H9 (cell line): Measurements from ENCODE around the gene TMEM183A. TPM values are rescaled to one million over a fixed set of nuclear protein-coding genes. Genes with fewer than 3 reads are reported as not detected.

Source experiments
- DNase-seq: peaks from one replicate; pipeline ENCODE4 v3.0.0-alpha.2; 2017
- H2AFZ ChIP-seq: one replicate; pipeline ENCODE4 v1.6.1; 2013; ENCODE audit warnings: mild to moderate bottlenecking, low read length, control low read depth, moderate library complexity
- H2AK5ac ChIP-seq: 2 replicates; pipeline ENCODE4 v1.6.1; 2013; ENCODE audit warnings: low read length, control low read depth, mixed read lengths; ENCODE audit not compliant: insufficient read length
- H2BK120ac ChIP-seq: one replicate; pipeline ENCODE4 v1.6.1; 2013; ENCODE audit warnings: low read depth, mild to moderate bottlenecking, low read length, control low read depth, inconsistent platforms; ENCODE audit not compliant: poor library complexity, severe bottlenecking
- H2BK12ac ChIP-seq: 2 replicates; pipeline ENCODE4 v1.6.1; 2013; ENCODE audit warnings: low read length, control low read depth, mixed read lengths, low read depth; ENCODE audit not compliant: insufficient read length
- H2BK15ac ChIP-seq: 2 replicates; pipeline ENCODE4 v1.6.1; 2013; ENCODE audit warnings: low read depth, low read length, control low read depth
- H2BK20ac ChIP-seq: one replicate; pipeline ENCODE4 v1.6.1; 2013; ENCODE audit warnings: low read depth, mild to moderate bottlenecking, low read length, control low read depth, inconsistent platforms; ENCODE audit not compliant: poor library complexity, severe bottlenecking
- H2BK5ac ChIP-seq: 2 replicates; pipeline ENCODE4 v1.6.1; 2013; ENCODE audit warnings: low read length, control low read depth, mixed read lengths; ENCODE audit not compliant: insufficient read length
- H3K14ac ChIP-seq: 2 replicates; pipeline ENCODE4 v1.6.1; 2013; ENCODE audit warnings: low read length, control low read depth; ENCODE audit not compliant: insufficient read depth
- H3K18ac ChIP-seq: 2 replicates; pipeline ENCODE4 v1.6.1; 2013; ENCODE audit warnings: low read depth, mild to moderate bottlenecking, mixed read lengths, low read length, control low read depth; ENCODE audit not compliant: insufficient read length
- H3K23ac ChIP-seq: 2 replicates; pipeline ENCODE4 v1.6.1; 2013; ENCODE audit warnings: low read length, control low read depth, mixed read lengths, low read depth; ENCODE audit not compliant: insufficient read length
- H3K23me2 ChIP-seq: 2 replicates; pipeline ENCODE4 v1.6.1; 2013; ENCODE audit warnings: low read depth, mild to moderate bottlenecking, mixed read lengths, low read length, control low read depth; ENCODE audit not compliant: insufficient read length, poor library complexity, severe bottlenecking
- H3K27ac ChIP-seq: 2 replicates; pipeline ENCODE4 v1.5.1; 2013; ENCODE audit warnings: low read length, control low read depth, mixed read lengths, low read depth; ENCODE audit not compliant: insufficient read length
- H3K27me3 ChIP-seq: 2 replicates; pipeline ENCODE4 v1.6.1; 2013; ENCODE audit warnings: low read length, control low read depth, inconsistent platforms; ENCODE audit not compliant: insufficient read depth
- H3K4ac ChIP-seq: 2 replicates; pipeline ENCODE4 v1.6.1; 2013; ENCODE audit warnings: low read depth, mild to moderate bottlenecking, control low read depth, inconsistent platforms, low read length, moderate library complexity
- H3K4me1 ChIP-seq: 2 replicates; pipeline ENCODE4 v1.6.1; 2013; ENCODE audit warnings: low read length, control low read depth, inconsistent platforms; ENCODE audit not compliant: insufficient read depth
- H3K4me2 ChIP-seq: 2 replicates; pipeline ENCODE4 v1.6.1; 2013; ENCODE audit warnings: low read length, control low read depth, mixed read lengths; ENCODE audit not compliant: insufficient read length, insufficient read depth
- H3K56ac ChIP-seq: 2 replicates; pipeline ENCODE4 v1.6.1; 2013; ENCODE audit warnings: low read depth, mild to moderate bottlenecking, mixed read lengths, low read length, control low read depth; ENCODE audit not compliant: insufficient read length
- H3K79me1 ChIP-seq: 2 replicates; pipeline ENCODE4 v1.6.1; 2013; ENCODE audit warnings: low read depth, mild to moderate bottlenecking, moderate library complexity, low read length, control low read depth, inconsistent platforms; ENCODE audit not compliant: insufficient read depth, poor library complexity, severe bottlenecking
- H3K79me2 ChIP-seq: 2 replicates; pipeline ENCODE4 v1.6.1; 2013; ENCODE audit warnings: low read length, control low read depth, inconsistent platforms; ENCODE audit not compliant: insufficient read depth
- H3K9ac ChIP-seq: 2 replicates; pipeline ENCODE4 v1.6.1; 2013; ENCODE audit warnings: low read length, control low read depth, mixed read lengths; ENCODE audit not compliant: insufficient read length; ENCODE audit errors: extremely low read depth
- H3K9me3 ChIP-seq: one replicate; pipeline ENCODE4 v1.6.1; 2013; ENCODE audit warnings: low read depth, low read length, inconsistent platforms; ENCODE audit not compliant: control insufficient read depth
- H3T11ph ChIP-seq: one replicate; pipeline ENCODE4 v1.6.1; 2013; ENCODE audit warnings: mild to moderate bottlenecking, low read length, control low read depth, inconsistent platforms
- H4K20me1 ChIP-seq: one replicate; pipeline ENCODE4 v1.6.1; 2013; ENCODE audit not compliant: control insufficient read depth, insufficient read length, insufficient read depth
- H4K5ac ChIP-seq: 2 replicates; pipeline ENCODE4 v1.6.1; 2013; ENCODE audit warnings: low read depth, mild to moderate bottlenecking, mixed read lengths, low read length, control low read depth; ENCODE audit not compliant: insufficient read length
- H4K8ac ChIP-seq: replicated peaks from 2 replicates; pipeline ENCODE4 v1.6.1; 2013; ENCODE audit warnings: low read length, control low read depth, mixed read lengths, low read depth; ENCODE audit not compliant: insufficient read length
- H4K91ac ChIP-seq: 2 replicates; pipeline ENCODE4 v1.6.1; 2013; ENCODE audit warnings: low read depth, mild to moderate bottlenecking, moderate library complexity, mixed read lengths, low read length, control low read depth; ENCODE audit not compliant: insufficient read length
- H3K27ac Mint-ChIP-seq, 3 experiments: 2 replicates in 2 of 3; 3 replicates in 1 of 3; pipeline ENCODE4 v1.8.0; 2020 to 2021; ENCODE audit warnings: mixed read lengths in 3 of 3, mild to moderate bottlenecking in 1 of 3, moderate library complexity in 1 of 3
- H3K27me3 Mint-ChIP-seq: 2 replicates; pipeline ENCODE4 v1.8.0; 2021; ENCODE audit warnings: low read depth, mild to moderate bottlenecking, moderate library complexity, mixed read lengths
- H3K36me3 Mint-ChIP-seq, 3 experiments: 2 replicates in 2 of 3; 3 replicates in 1 of 3; pipeline ENCODE4 v1.8.0; 2020 to 2021; ENCODE audit warnings: low read depth in 3 of 3, mixed read lengths in 3 of 3; ENCODE audit not compliant: insufficient read depth in 1 of 3
- H3K4me1 Mint-ChIP-seq, 2 experiments: 2 replicates each; pipeline ENCODE4 v1.8.0; 2020; ENCODE audit warnings: mixed read lengths in 2 of 2
- H3K4me3 Mint-ChIP-seq, 2 experiments: 2 replicates in 1 of 2; 3 replicates in 1 of 2; pipeline ENCODE4 v1.8.0; 2020 to 2021; ENCODE audit warnings: mild to moderate bottlenecking in 2 of 2, mixed read lengths in 2 of 2, moderate library complexity in 1 of 2
- H3K9me3 Mint-ChIP-seq, 2 experiments: 2 replicates in 1 of 2; 3 replicates in 1 of 2; pipeline ENCODE4 v1.8.0; 2020; ENCODE audit warnings: mild to moderate bottlenecking in 2 of 2, mixed read lengths in 2 of 2, moderate library complexity in 1 of 2
- CTCF ChIP-seq: fragments of 200-600 bp; sonication (generic); conservative IDR thresholded peaks from 3 replicates; pipeline ENCODE4 v1.8.0; 2021; ENCODE audit warnings: antibody characterized with exemption, mild to moderate bottlenecking
- WGBS: extraction: QIAGEN DNeasy Blood & Tissue Kit; methylation state at CpG from one replicate; pipeline ENCODE4 v1.1.7; 2013; ENCODE audit warnings: missing lambda C conversion rate, low lambda C conversion rate, mixed read lengths; ENCODE audit not compliant: insufficient read length; ENCODE audit errors: extremely low coverage; 5-methylcytosine and 5-hydroxymethylcytosine counted together
- total RNA-seq: library from RNA; stranded (reverse); gene quantifications from 2 replicates; pipeline ENCODE4 v1.2.1, GENCODE V29; 2021

Gene TMEM183A
- total RNA-seq, 1 experiment from 2014 or later: 93.4 TPM

GRCh38 chr1:203049077-203049476 is 41.9 kb downstream of the TMEM183A start:
- Histone ChIP-seq H2BK5ac (no peak overlapping the region), H4K5ac (no peak overlapping the region), H3T11ph (no peak overlapping the region), H3K56ac (no peak overlapping the region), H4K20me1 (no peaks in the 10 kb centered on the region), H4K91ac (no peak overlapping the region), H3K18ac (no peak overlapping the region), H3K79me1 (no peaks in the 10 kb centered on the region), H3K4me1 (no peaks in the 10 kb centered on the region; the same call in 1 of the 2 replicates), H2BK12ac (no peak overlapping the region), H3K27me3 (no peaks in the 10 kb centered on the region), H2AK5ac (no peak overlapping the region), H3K9me3 (no peaks in the 10 kb centered on the region), H3K79me2 (no peaks in the 10 kb centered on the region), H3K27ac (no peak overlapping the region), H3K23me2 (no peaks in the 10 kb centered on the region), H2AFZ (no peak overlapping the region), H3K4ac (no peak overlapping the region), H2BK20ac (no peak overlapping the region), H3K23ac (no peak overlapping the region), H3K4me2 (no peak overlapping the region), H3K9ac (no peak overlapping the region), H3K14ac (no peak overlapping the region), H4K8ac (no peak overlapping the region), H2BK15ac (no peak overlapping the region), H2BK120ac (no peak overlapping the region)
- no peaks in the 10 kb centered on the region for H3K9me3 Mint-ChIP-seq
- DNase-seq: no peak
- no peak overlapping the region for H3K4me3 Mint-ChIP-seq
- H3K36me3 Mint-ChIP-seq: peaks cover 0 to 23% (median 9%) of the 10 kb centered on the region in 3 experiments; a peak in 5 of 7 replicates
- peaks cover 2% of the 10 kb centered on the region for H3K27me3 Mint-ChIP-seq
- TF ChIP-seq CTCF: 0 out of 3 replicates have a peak, but pooled peaks have one; percentile 5
- no peak overlapping the region; a peak in 1 of 7 replicates for H3K27ac Mint-ChIP-seq
- peaks cover 34 to 61% of the 10 kb centered on the region in 2 experiments for H3K4me1 Mint-ChIP-seq
- no CpG with 5 or more reads among the region's 4 CpGs for WGBS
